ENCODE measurements around the gene TUBB2A. TPM values are rescaled to one million over a fixed set of nuclear protein-coding genes. Genes with fewer than 3 reads are reported as not detected.

Gene TUBB2A
- total and polyA plus RNA-seq, 2 of the 8 experiments (the other 6 are each of a cell fraction or from before 2014, with no cell fraction given), result 315 to 330 TPM

DNA sequence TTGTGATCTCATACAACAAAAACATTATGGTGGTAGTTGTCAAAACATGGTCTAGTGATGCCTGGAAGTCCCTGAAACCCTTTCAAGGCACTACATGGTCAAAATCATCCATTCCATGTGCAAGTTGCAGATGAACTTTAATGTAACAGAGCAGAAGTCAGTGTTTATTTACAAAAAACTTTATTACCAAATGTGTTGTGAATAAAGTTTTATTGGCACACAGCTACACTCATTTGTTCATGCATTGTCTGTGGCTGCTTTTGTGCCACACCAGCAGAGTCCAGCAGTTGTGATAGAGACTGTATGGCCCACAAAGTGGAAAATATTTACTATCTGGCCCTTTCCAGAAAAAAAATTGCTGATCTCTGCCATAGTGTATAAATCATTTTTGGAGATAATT, 43.3 kb upstream of the TUBB2A start (continued):
- TF ChIP-seq EZH2 (IDR thresholded peaks at IDR 0.05; ENCODE audit: low read depth, low read length, severe bottlenecking) (no peak), SUZ12 (IDR thresholded peaks at IDR 0.05; ENCODE audit: low read length) (no peak), CHD2 (IDR thresholded peaks at IDR 0.05; ENCODE audit: low read length) (no peak)
